ENCODE data around the gene UMAD1. TPM values are rescaled to one million over a fixed set of nuclear protein-coding genes. Genes with fewer than 3 reads are reported as not detected.

Gene UMAD1
- total and polyA plus RNA-seq, 2 of the 13 experiments (the other 11 are each of a cell fraction or from before 2014, with no cell fraction given), result 16.8 to 17.6 TPM

DNA sequence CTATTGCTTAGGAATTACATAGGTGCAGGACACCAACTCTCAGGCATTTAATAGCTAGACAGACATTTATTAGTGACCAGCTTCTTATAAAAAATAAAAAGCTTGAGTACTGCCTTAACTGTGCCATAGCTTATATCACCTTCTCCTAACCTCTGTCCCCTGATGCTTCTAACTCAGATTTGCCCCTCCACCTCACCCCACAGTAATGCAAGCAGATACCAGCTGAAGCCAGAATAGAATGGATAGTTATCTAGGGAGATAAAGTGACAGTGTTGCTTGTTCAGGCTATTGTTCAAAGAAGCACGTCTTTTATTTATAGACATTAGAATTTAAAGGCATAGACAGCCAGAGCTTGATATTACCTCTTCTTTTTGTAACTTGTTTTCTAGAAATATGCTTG, 228.5 kb downstream of the UMAD1 start:
- intact Hi-C loops (cut with micrococcal nuclease; ENCODE audit: unreplicated experiment), result no loop called here
- FAIRE-seq (no peak), ATAC-seq (no peak), DNase-seq (ENCODE audit: low spot score) (no peak)
- Histone ChIP-seq H3K4me1 (ENCODE audit: insufficient read depth, low read length) (no peaks in the 10 kb centered on the region), H3K27ac (ENCODE audit: extremely low read length, insufficient read depth, low read length) (no peak overlapping the region), H3K4me2 (ENCODE audit: low read depth, low read length) (no peak overlapping the region), H3K4me3 (replicated peaks in 1 of 3; ENCODE audit: insufficient read depth in 1 of 3, low read depth in 2 of 3, low read length in 3 of 3) (no peak overlapping the region), H3K79me2 (ENCODE audit: insufficient read depth, low read length) (no peaks in the 10 kb centered on the region), H3K9me3 (ENCODE audit: low read length) (no peaks in the 10 kb centered on the region), H3K9ac (ENCODE audit: insufficient read depth, low read depth, low read length) (no peak overlapping the region), H3K36me3 (replicated peaks in 1 of 2; ENCODE audit: control insufficient read depth in 1 of 2, insufficient read depth in 2 of 2, low read length in 2 of 2) (no peaks in the 10 kb centered on the region), H3K27me3 (ENCODE audit: control insufficient read depth in 1 of 2, insufficient read depth in 2 of 2, low read length in 2 of 2) (no peaks in the 10 kb centered on the region), H2AFZ (ENCODE audit: low read length) (no peak overlapping the region), H4K20me1 (ENCODE audit: insufficient read depth, low read length) (no peaks in the 10 kb centered on the region)
- 29% methylated on average over 1 of the region's 1 CpG for WGBS (ENCODE audit: low lambda C conversion rate)
- ChIA-PET POLR2A (no interaction called here), CTCF (ENCODE audit: low intra/inter-chr PET ratio, low total read pairs) (no interaction called here)
- no peak for TF ChIP-seq YEATS4 (CRISPR knock-in tag; IDR thresholded peaks at IDR 0.05; ENCODE audit: borderline replicate concordance)
- no peak for TF ChIP-seq SNAPC2 (CRISPR knock-in tag; IDR thresholded peaks at IDR 0.05)
- no peak for TF ChIP-seq ZNF710 (CRISPR knock-in tag; IDR thresholded peaks at IDR 0.05; ENCODE audit: borderline replicate concordance)
- TF ChIP-seq ZNF678 (CRISPR knock-in tag; IDR thresholded peaks at IDR 0.05), result no peak
- no peak for TF ChIP-seq ZNF224 (CRISPR knock-in tag; IDR thresholded peaks at IDR 0.05)
- no peak for TF ChIP-seq ZNF558 (CRISPR knock-in tag; IDR thresholded peaks at IDR 0.05; ENCODE audit: borderline replicate concordance)
- TF ChIP-seq ELF3 (CRISPR knock-in tag; IDR thresholded peaks at IDR 0.05), result no peak
- TF ChIP-seq, protein P1, sequence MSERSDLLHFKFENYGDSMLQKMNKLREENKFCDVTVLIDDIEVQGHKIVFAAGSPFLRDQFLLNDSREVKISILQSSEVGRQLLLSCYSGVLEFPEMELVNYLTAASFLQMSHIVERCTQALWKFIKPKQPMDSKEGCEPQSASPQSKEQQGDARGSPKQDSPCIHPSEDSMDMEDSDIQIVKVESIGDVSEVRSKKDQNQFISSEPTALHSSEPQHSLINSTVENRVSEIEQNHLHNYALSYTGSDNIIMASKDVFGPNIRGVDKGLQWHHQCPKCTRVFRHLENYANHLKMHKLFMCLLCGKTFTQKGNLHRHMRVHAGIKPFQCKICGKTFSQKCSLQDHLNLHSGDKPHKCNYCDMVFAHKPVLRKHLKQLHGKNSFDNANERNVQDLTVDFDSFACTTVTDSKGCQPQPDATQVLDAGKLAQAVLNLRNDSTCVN (CRISPR knock-in tag; IDR thresholded peaks at IDR 0.05; ENCODE audit: borderline replicate concordance), result no peak
- no peak for TF ChIP-seq ZBTB42 (CRISPR knock-in tag; IDR thresholded peaks at IDR 0.05)
- no peak for TF ChIP-seq SIN3B (IDR thresholded peaks at IDR 0.05; ENCODE audit: low read length)
- in situ Hi-C loops (cut with HindIII; ENCODE audit: extremely low pct_ligation_motif_present, low pct_unique_long_range_greater_than_20kb), result no loop called here
- BruUV-seq (replicated peaks), result no TSS peak
